Parathyroid adenoma (tissue), 2 donors: ENCODE data around the gene DAAM2.

Source experiments
- H2AFZ ChIP-seq: fragments of 300-600 bp; sonication (generic); one replicate; pipeline ENCODE4 v1.7.0; 2017; ENCODE audit warnings: antibody characterized with exemption, mild to moderate bottlenecking
- H3K27ac ChIP-seq: fragments of 300-600 bp; sonication (generic); one replicate; pipeline ENCODE4 v1.7.0; 2017
- H3K27me3 ChIP-seq: fragments of 300-600 bp; sonication (generic); one replicate; pipeline ENCODE4 v1.7.0; 2017; ENCODE audit warnings: low read length; ENCODE audit not compliant: control insufficient read depth, insufficient read depth
- H3K36me3 ChIP-seq: fragments of 300-600 bp; sonication (generic); one replicate; pipeline ENCODE4 v1.7.0; 2017; ENCODE audit warnings: low read length; ENCODE audit not compliant: control insufficient read depth, insufficient read depth
- H3K4me1 ChIP-seq: fragments of 300-600 bp; sonication (generic); one replicate; pipeline ENCODE4 v1.7.0; 2017; ENCODE audit warnings: control low read depth
- H3K4me2 ChIP-seq: fragments of 300-600 bp; sonication (generic); one replicate; pipeline ENCODE4 v1.7.0; 2017; ENCODE audit warnings: low read length
- H3K4me3 ChIP-seq: fragments of 300-600 bp; sonication (generic); one replicate; pipeline ENCODE4 v1.7.0; 2017; ENCODE audit warnings: low read depth, low read length
- H3K79me2 ChIP-seq: fragments of 300-600 bp; sonication (generic); one replicate; pipeline ENCODE4 v1.7.0; 2017; ENCODE audit warnings: control low read depth
- H3K9ac ChIP-seq: fragments of 300-600 bp; sonication (generic); one replicate; pipeline ENCODE4 v1.7.0; 2017; ENCODE audit warnings: mild to moderate bottlenecking
- H3K9me3 ChIP-seq: fragments of 300-600 bp; sonication (generic); one replicate; pipeline ENCODE4 v1.7.0; 2017; ENCODE audit warnings: low read length; ENCODE audit not compliant: control insufficient read depth
- TF ChIP-seq, protein P1 (sequence below): fragments of 300-600 bp; sonication (generic); IDR thresholded peaks from one replicate; pipeline ENCODE4 v1.7.0; 2017; ENCODE audit warnings: antibody characterized with exemption, mild to moderate bottlenecking
- donor health status: primary hyperparathyroidism.

The DAAM2 gene

DNA sequence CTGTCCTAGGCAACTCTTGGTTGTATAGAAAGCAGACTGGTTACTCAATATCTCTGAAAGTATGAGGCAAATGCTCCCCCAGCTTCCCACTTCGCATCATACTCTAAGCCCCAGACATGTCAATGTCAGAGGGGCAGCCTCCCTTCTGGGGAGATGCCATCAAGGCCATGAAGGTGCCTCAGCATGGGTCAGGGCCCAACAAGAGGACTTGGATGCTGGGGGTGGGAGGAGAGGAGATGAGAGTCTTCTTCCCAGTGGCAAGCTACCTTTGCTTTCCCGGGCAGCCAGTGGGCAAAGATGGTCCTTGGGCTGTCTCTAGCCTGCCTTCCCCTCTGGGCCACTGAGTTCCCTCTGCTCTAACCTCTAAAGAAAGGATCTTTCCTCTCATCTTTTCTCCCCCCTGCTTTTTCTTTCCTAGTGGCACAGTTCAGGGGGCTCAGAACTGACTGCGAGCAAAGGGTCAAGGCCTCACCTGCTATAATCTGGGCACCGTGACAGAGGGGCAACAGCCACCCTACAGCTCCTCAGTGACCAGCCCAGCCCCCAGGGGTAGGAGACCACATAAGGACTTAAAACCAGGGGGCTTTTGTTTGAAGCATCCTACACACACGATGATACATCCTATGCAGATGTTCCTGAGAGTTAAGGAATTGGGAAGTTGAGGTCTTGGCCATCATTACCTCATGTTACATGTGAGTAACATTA lies 115.8 kb downstream of the DAAM2 start:
- TF ChIP-seq, protein P1, sequence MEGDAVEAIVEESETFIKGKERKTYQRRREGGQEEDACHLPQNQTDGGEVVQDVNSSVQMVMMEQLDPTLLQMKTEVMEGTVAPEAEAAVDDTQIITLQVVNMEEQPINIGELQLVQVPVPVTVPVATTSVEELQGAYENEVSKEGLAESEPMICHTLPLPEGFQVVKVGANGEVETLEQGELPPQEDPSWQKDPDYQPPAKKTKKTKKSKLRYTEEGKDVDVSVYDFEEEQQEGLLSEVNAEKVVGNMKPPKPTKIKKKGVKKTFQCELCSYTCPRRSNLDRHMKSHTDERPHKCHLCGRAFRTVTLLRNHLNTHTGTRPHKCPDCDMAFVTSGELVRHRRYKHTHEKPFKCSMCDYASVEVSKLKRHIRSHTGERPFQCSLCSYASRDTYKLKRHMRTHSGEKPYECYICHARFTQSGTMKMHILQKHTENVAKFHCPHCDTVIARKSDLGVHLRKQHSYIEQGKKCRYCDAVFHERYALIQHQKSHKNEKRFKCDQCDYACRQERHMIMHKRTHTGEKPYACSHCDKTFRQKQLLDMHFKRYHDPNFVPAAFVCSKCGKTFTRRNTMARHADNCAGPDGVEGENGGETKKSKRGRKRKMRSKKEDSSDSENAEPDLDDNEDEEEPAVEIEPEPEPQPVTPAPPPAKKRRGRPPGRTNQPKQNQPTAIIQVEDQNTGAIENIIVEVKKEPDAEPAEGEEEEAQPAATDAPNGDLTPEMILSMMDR = no peak
- Histone ChIP-seq H3K4me3 (no peak overlapping the region), H2AFZ (no peak overlapping the region)

DNA sequence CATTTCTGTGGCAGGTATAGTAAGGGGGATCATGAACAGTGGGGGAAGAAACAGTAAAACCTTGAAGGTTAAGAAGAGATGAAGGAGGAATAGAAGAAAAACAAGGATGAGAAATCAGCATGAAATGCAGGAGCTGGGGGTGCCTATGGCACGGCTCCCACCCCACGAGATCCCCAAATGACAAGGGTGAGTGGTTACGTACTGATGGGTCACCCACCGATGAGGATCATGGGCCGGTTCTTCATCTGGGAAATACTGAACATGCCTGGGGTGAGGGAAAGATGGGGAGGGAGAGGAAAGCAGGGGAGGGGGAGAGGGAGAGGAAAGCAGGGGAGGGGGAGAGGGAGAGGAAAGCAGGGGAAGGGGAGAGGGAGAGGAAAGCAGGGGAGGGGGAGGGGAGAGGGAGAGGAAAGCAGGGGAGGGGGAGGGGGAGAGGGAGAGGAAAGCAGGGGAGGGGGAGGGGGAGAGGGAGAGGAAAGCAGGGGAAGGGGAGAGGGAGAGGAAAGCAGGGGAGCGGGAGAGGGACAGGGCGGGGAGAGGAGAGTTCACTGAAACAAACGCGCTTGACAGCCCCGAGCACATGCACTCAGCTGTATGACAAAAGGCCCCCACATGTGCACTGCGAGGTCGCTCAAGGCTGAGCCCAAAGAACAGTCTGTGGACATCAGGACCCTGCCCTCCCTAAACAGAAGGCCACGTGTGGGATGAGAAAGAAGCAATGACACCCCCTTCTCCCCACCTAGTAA lies 116.8 kb downstream of the DAAM2 start:
- Histone ChIP-seq H3K27me3 (no peaks in the 10 kb centered on the region), H3K4me3 (no peak overlapping the region), H3K27ac (no peak overlapping the region), H3K9me3 (no peaks in the 10 kb centered on the region), H3K9ac (no peak overlapping the region), H2AFZ (no peak overlapping the region), H3K36me3 (no peaks in the 10 kb centered on the region), H3K4me2 (no peak overlapping the region), H3K4me1 (no peaks in the 10 kb centered on the region), H3K79me2 (no peaks in the 10 kb centered on the region)
- TF ChIP-seq, protein P1 = no peak

More for the DNA sequence above, 115.8 kb downstream of the DAAM2 start:
- no peak overlapping the region for H3K9ac ChIP-seq
- H3K79me2 ChIP-seq = no peaks in the 10 kb centered on the region
- no peak overlapping the region for H3K27ac ChIP-seq
- H3K27me3 ChIP-seq = no peaks in the 10 kb centered on the region
- H3K4me2 ChIP-seq = no peak overlapping the region
- H3K9me3 ChIP-seq = no peaks in the 10 kb centered on the region
- no peaks in the 10 kb centered on the region for H3K4me1 ChIP-seq
- no peaks in the 10 kb centered on the region for H3K36me3 ChIP-seq

DNA sequence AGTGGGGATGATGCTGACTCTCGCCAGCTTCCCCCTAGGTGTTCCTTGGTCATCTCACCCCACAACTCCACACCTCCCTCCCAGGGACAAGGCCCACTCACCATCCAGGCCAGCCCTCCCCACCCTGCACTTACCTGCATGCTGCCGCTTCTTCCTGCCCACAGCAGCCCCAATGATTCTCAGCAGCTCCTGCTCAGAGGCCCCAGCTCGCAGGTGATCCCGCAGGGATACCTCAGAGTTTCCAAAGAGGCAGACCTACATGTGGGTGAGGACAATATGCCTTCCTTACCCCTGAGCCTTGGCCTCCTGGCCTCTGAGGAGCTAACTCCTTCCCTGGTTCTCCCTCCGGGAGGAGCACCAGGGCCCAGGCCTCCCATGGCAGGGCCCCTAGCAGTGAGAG lies 117.5 kb downstream of the DAAM2 start:
- H3K27ac ChIP-seq = no peak overlapping the region
- no peak overlapping the region for H2AFZ ChIP-seq
- H3K4me3 ChIP-seq = no peak overlapping the region
- H3K36me3 ChIP-seq = no peaks in the 10 kb centered on the region
- H3K27me3 ChIP-seq = no peaks in the 10 kb centered on the region
- H3K4me1 ChIP-seq = no peaks in the 10 kb centered on the region
- no peak overlapping the region for H3K4me2 ChIP-seq
- TF ChIP-seq, protein P1 = no peak
- no peak overlapping the region for H3K9ac ChIP-seq
- H3K9me3 ChIP-seq = no peaks in the 10 kb centered on the region
- no peaks in the 10 kb centered on the region for H3K79me2 ChIP-seq

DNA sequence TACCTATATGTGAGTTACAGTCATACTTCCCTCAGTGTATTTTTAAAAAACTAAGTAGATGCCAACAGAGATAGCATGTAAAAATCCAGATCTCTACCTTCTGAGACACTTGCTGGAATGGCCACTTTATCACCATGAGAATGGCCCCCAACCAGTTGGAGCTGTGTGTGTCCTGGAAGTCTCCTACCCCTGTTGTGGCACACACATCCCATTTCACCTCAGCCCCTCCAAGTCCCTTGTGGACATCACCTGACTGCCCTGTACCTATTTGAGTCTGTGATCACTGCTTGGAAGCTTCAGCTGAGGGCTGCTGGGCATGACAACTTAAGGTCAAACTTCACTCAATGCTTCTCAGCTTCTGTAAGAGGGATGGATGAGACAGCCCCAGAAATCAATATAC lies 118.0 kb downstream of the DAAM2 start:
- no peaks in the 10 kb centered on the region for H3K27me3 ChIP-seq
- no peaks in the 10 kb centered on the region for H3K9me3 ChIP-seq
- H2AFZ ChIP-seq = no peak overlapping the region
- H3K27ac ChIP-seq = no peak overlapping the region
- H3K4me2 ChIP-seq = no peak overlapping the region
- no peaks in the 10 kb centered on the region for H3K4me1 ChIP-seq
- H3K9ac ChIP-seq = no peak overlapping the region
- no peaks in the 10 kb centered on the region for H3K36me3 ChIP-seq
- no peak overlapping the region for H3K4me3 ChIP-seq
- TF ChIP-seq, protein P1 = no peak
- no peaks in the 10 kb centered on the region for H3K79me2 ChIP-seq
